HG02840 (cell line): Measurements from ENCODE around the gene BIVM.

Experiments used
- ATAC-seq: cut with Tn5 transposase; IDR thresholded peaks from one replicate; pipeline ENCODE4 v1.9.1; 2021; ENCODE audit warnings: mild to moderate bottlenecking, moderate library complexity, moderate number of reproducible peaks; ENCODE audit not compliant: unreplicated experiment, low FRiP score

Gene BIVM

GRCh38 chr13:102877303-102877702 is 78.4 kb downstream of the BIVM start:
- ATAC-seq, result no peak

- no peak for ATAC-seq
These were observed 79.6 kb downstream of the BIVM start for GRCh38 chr13:102878481-102878880.

- no peak for ATAC-seq
These were observed 81.0 kb downstream of the BIVM start for GRCh38 chr13:102879793-102880499.

- no peak for ATAC-seq
These were observed 83.1 kb downstream of the BIVM start for GRCh38 chr13:102881819-102882686.
